GM21825 (cell line): ENCODE results near the gene SUGP2.
"Not testable (repeated sequence)": the region's sequence is repeated elsewhere in the genome, so short reads cannot be mapped to it uniquely, and the experiment has no call there.

Source experiments
- ATAC-seq: cut with Tn5 transposase; IDR thresholded peaks from one replicate; pipeline ENCODE4 v1.9.1; 2021; ENCODE audit warnings: mild to moderate bottlenecking, moderate library complexity; ENCODE audit not compliant: unreplicated experiment

The SUGP2 gene

DNA sequence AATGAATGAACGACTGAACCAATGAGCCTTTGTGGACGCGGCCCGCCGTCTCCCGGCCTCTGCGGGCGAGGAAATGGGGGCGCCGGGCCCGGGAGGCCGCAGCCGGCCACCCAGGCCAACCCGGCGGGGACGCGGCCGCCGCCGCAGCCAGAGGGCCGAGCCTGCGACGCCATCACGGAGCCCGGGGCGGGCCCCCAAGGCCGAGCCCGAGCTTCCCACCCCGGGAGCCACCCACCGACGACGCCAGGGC is 216 bp downstream of the SUGP2 start:
- no peak for ATAC-seq

DNA sequence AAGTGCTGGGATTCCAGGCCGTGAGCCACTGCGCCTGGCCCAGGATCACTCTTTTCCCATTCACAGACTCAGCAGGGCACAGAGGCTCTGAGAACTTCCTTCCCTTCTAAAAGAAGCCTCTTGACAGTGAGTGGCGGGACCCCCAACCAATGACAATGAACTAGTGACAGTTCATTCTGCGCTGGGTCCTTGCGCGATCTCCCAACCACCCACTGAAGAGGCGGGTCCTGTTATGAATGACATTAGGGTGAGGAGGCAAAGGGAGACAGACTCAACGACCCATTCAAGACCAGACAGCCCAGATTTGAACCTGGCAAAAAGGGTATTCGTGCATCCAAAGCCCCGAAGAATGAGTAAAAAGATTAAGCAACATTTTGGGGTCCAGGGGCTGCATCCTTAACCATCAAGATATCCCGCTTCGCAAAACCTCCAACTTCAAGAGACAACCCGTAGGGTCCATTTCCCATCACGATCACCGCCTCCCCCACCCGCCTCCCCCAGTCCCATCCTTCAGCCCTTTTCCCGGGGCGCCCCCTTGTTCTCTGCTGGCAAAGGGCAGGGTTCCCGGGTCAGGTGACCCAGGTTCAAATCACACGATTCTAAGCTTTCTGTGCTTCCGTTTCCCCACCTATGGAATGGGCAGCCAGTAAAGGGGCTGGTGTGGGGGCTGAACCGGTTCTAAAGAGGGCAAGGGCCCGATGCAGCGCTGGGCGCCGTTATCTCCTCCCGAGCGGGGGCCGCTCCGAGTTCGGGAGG is 719 bp downstream of the SUGP2 start:
- ATAC-seq: peak; percentile 53

DNA sequence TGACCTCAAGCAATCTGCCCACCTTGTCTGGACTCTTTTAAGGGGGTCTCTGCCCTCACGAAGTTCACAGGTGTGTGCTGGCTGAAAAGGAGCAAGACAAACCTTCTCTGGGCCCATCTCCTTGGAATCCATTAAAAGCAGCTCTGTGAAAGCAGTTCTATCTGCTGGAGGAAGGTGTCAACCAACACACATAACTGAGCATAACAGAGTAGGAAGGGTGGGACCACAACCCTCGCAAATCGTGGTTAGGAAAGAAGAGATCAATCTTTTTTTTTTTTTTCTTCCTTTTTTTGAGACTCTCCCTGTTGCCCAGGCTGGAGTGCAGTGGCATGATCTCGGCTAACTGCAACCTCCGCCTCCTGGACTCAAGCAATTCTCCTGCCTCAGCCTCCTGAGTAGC is 1.4 kb downstream of the SUGP2 start:
- no peak for ATAC-seq

DNA sequence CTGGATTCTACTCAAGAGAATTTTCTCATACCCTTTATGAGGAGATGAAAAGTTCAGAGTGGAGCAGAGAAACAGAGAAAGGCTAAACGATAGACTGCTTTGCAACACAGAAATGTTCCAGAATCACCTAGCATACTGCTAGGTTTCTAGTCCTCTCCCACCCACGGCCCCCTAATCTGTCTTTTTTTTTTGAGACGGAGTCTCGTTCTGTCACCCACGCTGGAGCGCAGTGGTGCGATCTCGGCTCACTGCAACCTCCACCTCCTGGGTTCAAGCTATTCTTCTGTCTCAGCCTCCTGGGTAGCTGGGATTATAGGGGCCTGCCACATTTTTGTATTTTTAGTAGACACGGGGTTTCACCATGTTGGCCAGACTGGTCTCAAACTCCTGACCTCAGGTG is 4.8 kb downstream of the SUGP2 start:
- ATAC-seq: no peak

DNA sequence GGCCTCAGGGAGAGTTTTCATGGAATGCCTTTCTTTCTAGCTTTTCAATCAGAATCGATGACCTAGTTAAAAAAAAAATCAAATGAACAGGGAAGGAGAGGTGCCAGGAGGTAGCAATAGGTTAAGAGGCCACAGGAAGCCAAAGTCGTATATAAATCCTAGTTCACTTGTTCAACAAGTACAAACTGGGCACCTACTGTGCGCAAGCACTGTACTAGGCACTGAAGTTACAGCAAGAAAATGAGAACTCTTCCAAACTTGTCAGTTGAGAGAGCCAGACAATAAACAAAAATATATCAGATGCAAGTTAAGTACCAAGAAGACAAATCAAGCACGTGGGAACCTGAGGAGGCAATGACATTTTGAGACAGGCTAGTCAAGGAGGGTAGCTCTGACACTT is 6.1 kb downstream of the SUGP2 start:
- no peak for ATAC-seq

DNA sequence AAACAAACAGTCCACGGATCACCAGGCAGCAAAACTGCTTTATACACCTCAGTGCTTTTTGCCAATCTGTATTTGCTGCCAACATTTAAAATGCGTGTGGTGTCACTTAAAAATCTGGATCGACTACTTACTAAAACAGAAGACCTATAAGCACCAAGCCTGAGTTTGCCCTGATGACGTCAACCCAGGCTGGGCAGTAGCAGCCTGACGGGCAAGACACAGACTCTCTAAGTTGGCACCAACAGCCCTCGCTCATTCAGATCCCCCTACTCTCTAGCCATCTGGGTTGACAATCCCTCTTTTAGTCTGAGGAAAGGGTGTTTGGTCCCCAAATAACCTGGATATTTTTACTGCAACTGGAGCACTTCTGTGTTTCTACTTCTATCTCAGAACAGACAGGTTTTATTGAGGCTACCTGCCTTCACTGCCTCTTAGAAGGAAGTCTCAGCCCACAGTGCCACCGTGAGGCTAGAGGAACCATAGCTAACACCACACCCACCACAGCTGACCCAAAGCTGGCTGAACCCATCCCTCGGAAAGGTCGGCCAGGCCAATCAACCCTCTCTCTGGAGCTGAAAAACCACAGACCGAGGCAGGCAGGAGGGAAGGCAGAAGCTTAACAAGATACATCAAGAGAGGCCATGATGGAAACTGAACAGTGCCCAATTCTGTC is 6.9 kb downstream of the SUGP2 start:
- no peak for ATAC-seq

DNA sequence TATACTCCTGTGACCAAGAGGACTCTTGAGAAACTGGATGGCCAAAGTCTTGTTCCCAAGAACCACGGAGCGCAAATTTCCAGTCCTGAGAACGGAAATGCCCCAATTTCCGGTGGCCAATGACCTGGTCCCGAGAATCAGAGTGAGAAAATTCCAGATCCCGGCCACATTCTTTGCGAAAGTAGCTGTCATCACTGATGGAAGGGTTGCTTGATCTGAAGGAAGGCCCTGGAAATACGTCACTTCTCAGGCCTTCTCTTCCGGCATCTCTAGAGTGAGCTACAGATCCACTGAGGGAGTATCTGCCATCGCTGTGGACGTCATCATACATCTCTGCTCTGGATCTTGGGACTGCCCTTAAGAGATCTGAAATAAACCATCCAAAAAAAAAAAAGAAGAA is 7.5 kb downstream of the SUGP2 start:
- ATAC-seq: no peak

DNA sequence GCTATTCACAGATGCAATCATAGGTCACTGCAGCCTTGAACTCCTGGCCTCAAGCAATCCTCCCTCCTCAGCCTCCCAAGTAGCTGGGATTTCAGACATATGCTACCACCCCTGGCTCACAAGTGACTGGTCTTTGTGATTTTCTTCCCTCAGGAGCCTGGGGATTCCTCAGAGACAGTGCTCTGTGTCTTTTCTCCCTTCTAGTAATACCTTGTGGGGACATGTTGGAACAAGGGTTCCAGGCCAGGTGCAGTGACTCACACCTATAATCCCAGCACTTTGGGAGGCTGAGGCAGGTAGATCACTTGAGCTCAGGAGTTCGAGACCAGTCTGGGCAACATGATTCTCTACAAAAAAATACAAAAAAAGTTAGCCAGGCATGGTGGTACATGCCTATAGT is 9.9 kb downstream of the SUGP2 start:
- not testable (repeated sequence) for ATAC-seq

DNA sequence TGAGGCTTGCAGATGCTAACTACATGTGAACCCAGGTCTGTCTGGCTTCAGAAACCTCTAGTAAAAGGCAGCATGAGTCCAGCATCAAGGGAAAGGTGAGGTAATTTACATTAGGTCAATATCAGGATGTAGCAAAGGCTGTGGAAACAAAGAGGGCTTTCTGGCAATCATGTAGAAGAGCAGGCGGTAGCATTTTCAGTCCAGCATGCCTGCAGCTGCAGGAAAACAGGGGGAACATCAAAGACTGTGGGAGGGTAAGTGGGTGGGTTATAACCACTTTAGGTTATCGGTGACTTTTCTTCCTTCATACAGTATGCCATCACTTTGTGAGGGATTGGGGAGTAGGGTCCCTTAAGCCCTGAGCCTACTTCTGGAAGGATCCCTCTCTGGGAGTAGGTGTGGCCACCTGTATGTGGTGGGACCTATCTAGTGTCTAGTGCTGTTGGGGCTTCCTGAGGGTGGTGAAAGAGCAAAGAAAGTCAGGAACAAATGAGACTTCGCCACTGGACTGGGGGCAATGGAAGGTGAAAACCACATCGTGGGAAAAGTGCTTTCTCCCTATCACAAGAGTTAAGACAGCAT is 10.8 kb downstream of the SUGP2 start:
- ATAC-seq: no peak

DNA sequence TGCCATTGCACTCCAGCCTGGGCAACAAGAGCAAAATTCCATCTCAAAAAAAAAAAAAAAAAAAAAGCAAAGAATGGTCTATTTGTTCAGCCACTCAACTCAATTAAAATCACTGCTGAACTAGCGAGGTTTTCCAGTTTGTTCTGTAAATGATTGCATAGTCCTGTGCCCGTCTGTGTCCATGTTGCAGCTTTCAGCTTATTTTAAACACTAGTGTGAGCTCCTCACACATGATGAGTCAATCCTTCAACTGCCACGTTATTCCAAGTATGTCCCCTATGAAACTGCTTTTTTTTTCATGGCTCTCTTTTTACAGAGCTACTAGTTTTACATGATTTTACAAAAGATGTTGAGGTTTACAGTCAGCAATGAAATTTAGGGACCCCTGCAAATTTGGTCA is 12.2 kb downstream of the SUGP2 start:
- no peak for ATAC-seq

DNA sequence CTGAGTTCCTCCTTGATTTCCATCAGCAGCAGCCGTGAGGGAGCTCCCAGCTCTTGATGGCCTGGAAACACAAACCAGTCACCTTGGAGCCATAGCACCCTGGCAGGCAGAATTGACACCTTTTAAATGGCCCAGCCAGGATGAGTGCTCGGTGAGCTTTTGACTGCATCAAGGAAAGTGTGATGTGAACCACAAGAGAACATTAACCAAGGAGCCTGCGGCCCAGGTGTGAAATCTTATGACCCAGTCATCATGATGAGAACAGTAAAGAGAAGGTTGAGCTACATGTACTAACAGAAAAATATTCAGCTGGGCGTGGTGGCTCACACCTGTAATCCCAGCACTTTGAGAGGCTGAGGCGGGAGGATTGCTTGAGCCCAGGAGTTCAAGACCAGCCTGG is 22.8 kb downstream of the SUGP2 start:
- ATAC-seq: no peak

DNA sequence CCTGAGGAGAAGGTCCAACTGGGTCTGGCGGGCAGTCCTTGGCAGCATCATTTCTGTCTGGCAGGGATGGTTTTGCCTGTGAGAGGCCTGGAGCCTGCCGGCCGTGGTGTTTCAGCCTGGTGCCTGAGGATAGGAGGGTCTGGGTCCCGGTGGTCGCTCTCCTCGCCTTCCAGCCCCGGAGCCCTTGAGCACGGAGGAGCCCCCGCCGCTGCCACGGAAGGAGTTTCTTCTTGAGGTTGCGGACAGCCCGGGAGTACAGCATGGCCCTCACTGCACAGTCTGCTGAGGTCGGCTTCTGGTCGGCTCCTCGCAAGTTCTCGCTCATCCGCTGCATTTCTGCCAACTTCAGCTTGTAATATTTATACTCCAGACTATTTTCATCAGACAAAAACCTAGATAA is 23.4 kb downstream of the SUGP2 start:
- no peak for ATAC-seq

DNA sequence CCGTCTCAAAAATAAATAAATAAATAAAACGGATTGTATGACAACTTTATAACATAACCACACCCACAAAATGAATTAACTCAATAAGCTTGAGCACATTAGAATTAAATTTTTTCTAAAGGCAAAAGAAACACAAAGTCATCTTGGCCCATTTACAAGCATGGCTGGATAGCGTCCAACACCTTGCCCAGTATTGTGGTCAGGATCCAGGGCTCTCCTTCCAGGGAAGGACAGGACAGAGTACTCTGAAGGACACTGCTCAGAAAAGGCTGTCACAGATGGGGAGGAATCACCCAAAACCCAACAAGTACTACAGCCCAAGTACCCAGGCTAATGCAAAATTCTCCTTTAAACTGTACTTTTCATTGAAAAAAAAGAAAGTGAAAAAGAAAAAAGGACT is 27.1 kb downstream of the SUGP2 start:
- no peak for ATAC-seq

DNA sequence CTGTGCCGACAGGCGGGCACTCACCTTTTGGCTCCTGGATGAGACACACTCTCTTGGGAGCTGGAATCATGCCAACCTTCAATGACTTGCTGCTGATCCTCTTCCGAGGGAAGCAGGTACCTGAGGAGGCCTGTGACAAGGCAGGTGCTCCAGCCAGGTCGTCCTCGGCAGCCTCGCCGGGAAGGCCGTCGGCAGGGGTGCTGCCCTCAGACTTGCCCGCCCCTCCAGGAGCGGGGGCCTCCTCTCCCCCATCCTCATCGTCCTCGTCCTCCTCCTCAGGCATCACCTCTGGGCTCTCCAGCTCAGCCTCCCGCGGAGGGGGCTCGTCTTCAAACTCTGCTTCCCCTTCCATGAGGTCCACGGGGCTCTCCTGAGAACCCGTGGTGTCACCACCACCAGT is 29.2 kb downstream of the SUGP2 start:
- no peak for ATAC-seq

DNA sequence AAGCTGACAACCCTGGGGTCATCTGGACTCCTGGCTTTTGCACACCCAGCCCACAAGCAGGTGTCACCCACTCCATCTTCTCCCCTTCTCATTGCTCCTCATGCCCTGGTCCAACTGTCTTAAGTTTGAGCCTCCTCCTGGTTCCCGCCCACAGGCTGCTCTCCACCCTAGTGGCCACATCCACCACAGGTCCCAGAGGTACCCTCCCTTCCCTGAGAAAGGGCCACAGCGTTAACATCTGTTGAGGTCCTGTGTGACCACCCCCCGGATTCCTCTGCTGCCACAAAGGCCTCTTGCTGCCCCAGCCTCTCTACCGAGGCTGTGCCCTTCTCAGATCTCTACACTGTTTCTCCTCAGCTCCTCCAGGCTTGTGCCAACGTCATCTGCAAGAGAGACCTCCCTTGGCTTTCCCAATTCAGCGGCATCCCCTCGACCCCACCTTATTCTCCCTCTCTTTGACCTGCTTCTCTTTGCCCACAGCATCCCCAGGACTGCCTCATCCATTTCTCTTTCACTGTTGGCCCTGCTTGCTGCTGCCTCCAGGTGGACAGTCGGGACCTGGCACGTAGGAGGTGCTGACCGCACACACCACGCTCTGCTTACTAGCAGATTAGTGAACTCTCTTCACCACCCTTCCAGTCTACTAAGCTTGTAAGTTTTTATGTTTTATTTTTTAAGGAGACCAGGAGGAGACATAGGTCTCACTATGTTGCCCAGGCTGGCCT is 33.3 kb downstream of the SUGP2 start:
- no peak for ATAC-seq

DNA sequence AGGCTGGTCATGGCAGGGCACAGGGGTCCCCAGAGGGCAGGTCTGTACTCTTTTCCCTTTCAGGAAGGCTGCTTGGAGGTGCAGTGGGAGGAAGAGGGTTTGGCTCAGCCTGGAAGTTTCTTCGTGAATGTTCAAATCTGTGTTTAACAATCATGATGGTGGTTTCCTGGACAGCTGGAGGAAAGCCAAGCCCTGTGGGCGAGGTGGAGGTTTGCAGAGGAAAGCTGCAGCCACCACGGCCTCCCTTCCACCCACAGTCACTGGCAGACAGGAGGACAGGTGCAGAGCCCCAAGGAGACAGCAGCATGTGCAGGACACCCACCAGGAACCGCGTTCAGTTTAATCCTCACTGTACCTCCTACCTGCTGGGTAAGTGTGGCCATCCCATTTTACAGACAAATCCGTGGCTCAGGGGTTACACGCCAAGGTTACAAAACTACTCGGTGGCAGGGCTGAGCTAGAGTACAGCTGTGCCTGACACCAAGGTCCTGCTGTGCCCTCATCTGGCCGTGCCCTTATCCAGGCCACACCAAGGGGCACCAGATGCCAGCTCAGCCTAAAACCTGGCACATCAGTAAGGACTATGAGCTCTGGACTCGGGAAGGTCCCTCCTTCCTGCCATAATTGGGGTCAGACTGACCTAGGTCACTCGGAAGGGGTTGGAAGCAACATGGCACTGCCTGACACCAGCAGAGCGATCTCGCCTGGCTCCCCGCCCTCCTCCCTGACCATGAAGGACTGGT is 34.1 kb downstream of the SUGP2 start:
- no peak for ATAC-seq

DNA sequence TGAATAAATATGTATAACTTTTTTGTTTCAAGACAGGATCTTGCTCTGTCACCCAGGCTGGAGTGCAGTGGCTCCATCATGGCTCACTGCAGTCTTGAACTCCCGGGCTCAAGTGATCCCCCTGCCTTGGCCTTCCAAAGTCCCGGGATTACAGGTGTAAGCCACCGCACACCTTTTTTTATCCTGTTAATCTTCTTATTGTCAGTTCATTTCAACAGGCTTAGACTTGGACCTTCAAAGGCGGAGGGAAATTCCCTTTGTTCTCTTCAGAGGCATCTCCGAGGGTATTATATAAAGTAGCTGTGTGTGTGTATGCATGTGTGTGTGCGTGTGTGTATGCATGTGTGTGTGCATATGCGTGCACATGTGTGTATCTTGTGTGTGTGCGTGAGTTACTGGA is 35.0 kb downstream of the SUGP2 start:
- no peak for ATAC-seq

DNA sequence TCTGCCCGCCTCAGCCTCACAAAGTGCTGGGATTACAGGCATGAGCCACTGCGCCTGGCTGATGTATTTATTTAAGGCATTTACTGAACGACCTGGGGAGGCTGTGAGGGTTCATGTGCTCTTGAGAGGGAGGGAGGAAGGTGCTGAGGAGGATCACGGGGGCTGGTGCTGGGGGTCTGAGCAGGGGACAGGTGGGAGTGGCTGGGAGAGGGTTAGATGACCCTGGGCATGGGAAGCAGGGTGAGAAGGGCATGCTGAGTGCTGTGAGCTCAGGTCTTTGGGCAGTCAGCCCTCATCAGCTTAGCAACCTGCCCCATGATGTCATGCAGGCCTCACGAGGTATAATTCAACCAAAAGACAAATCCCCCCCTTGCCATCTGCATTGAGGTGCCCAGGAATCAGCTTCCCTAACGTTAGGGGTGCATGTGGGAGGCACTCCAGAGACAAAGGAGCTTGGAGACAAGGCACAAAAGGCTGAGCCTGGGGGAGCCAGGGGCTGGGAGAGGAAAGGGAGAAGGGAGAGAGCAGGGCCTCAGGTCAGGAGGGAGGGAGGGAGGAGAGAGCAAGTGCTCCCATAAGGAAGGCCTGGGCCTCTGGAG is 36.4 kb downstream of the SUGP2 start:
- no peak for ATAC-seq

DNA sequence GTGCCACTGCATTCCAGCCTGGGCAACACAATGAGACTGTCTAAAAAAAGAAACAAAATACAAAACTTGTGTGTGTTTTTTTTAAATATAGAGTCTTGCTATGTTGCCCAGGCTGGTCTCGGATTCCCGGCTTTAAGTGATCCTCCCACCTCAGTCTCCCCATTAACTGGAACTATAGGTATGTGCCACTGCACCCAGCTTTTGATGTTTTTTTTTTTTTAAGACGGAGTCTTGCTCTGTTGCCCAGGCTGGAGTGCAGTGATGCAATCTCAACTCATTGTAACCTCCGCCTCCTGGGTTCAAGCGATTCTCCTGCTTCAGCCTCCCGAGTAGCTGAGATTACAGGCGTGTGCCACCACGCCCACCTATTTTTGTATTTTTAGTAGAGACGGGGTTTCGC is 37.0 kb downstream of the SUGP2 start:
- ATAC-seq: no peak

DNA sequence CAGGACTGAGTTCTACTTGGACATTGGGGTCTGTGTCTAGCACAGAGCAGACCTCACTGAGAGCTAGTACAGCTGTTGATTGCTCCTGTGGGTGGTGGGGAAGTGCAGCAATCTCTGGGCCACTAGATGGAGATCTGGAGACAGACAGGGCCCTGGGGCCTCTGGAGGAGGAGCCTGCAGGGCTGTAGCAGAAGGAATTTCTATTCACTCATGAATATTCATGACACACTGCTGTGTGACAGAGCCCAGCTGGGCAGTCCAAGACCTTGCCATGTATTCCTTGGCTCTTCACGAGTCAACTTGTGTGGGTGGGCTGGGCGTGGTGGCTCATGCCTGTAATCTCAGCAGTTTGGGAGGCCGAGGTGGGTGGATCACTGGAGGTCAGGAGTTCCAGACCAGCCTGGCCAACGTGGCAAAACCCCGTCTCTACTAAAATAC is 37.5 kb downstream of the SUGP2 start:
- no peak for ATAC-seq

DNA sequence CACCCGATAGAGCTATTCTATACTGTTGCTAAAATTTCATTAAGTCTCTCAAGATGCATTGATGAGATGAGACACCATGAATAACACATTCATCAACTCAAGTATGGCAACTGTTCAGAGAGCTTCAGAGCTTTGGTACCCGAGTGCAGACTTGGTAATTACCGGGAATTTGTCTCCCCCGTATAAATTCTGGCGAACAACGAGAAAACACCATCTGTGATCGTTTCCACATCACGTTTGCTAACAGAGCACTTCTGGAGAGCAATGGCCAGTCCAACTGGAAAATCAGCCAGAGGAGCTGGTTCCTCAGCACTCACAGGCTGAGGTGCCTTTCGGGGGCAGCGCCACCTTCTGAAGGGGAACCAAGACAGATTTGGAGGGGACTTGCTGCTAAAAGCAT is 40.2 kb downstream of the SUGP2 start:
- no peak for ATAC-seq
